ENCODE data around the gene ZNF804A.

ZNF804A gene

GRCh38 chr2:184598316-184599053, at the start of gene ZNF804A:
Gene ZNF804A, plus strand, starts transcription at chr2:184598529. Its CDS starts 431 bp downstream, at chr2:184598960.
- DNase-seq: peak; percentile 9

DNA sequence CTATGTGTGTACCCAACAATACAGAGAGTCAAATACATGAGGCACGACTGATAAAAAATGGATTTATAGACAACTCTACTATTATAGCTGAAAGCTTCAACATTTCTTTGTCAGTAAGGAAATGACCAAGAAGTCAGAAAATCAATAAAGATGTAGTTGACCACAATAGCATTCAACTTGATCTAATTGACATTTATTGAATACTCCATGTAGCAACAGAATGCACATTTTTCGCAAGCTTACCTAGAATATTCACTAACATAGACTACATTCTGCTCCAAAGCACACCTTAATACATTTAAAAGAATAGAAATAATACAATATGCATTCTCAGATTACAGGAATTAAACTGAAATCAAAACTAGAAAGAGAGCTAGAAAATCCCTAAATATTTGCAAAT, 49.2 kb upstream of the ZNF804A start:
- DNase-seq: no peak

DNA sequence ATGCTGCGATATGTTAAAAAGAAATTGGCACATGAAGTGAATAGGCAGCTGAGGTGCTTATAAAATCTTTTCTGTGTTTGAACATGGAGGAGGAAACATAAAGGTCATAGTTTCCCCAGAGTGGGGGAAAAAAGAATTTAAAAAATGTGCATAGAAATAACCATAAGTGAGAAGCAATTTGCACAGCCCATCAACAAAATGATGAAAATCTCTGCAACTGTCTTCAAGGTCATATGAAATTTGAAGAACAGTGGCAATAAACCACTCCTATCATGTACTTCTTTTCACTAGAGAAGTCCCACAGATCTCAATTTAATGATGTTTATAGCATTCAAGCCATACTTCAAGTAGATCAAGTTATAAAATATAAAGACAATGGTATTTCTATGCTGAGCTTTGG, 46.7 kb upstream of the ZNF804A start:
- DNase-seq: no peak

DNA sequence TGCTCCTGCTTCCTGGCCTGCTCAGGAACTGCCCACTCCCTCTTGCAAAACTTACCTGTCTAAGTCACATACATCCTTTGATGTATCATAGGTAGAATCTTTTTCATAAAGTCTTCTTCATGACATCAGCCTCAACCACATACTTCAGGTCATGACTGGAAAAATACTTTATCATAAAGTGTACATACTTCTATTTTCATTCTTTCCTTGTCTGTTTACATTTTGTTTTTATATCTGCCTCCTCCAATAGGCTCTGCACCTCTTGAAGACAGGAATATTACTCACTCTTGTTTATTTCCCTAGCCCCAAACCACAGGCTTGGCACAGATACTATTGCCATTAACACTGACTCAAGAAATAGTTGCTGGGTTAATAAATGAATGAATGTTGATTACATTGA, 43.6 kb upstream of the ZNF804A start:
- DNase-seq: no peak

- DNase-seq: no peak
Measured at GRCh38 chr2:184555352-184555751, 43.0 kb upstream of the ZNF804A start.

DNA sequence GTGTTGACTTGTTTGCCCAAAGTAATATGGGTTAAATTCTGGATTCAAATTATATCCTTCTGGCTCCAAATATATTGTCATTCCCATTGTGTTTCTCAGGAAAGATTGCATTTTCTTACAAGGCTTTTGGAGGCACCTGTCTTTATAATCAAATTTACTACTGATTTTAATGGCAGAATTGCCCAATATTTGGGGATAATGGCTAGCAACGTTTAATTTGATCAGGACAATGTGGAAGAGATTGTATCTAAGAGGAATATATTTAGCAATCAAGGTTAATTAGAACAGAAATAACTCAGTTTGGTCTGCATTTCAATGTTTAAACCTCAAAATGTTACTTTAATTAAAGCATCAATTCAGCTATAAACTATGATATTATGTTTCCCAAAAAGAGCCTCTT, 41.7 kb upstream of the ZNF804A start:
- no peak for DNase-seq

DNA sequence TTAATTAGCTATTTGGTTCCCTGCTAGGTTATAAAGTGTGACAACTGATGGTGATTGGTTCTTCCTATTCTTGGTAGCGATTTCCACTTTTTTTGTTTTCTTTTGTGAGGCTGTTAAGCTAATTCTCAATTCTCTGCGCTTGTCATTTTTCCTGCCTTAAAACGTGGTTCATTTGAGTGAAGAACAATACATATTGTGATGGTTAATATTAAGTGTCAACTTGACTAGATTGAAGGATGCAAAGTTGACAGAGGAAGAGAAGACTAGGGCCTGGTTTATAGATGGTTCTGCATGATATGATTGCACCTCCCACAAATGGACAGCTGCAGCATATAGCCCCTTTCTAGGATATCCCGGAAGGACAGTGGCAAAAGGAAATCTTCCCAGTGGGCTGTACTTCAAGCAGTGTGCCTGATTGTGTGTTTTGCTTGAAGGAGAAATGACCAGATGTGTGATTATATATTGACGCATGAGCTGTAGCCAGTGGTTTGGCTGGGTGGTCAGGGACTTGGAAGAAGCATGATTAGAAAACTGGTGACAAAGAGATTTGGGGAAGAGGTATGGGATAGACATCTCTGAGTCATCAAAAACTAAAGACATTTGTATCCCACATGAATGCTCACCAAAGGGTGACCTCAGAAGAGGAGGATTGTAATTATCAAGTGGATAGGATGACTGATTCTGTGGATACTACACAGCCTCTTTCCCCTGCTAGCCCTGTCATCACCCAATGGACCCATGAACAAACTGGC, 39.4 kb upstream of the ZNF804A start:
- no peak for DNase-seq

- DNase-seq: no peak
Measured at GRCh38 chr2:184560603-184561002, 37.7 kb upstream of the ZNF804A start.

DNA sequence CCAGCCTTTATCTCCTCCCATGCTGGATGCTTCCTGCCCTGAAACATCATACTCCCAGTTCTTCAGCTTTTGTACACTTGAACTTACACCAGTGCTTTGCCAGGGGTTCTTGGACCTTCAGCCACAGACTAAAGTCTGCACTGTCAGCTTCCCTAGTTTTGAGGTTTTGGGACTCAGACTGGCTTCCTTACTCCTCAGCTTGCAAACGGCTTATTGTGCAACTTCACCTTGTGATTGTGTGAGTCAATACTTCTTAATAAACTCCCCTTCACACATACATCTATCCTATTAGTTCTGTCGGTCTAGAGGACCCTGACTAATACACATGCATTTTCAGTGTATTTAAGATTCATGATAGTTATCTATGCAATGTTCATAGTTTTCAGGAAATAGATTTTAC, 35.8 kb upstream of the ZNF804A start:
- DNase-seq: no peak

GRCh38 chr2:184564092-184564491, 34.2 kb upstream of the ZNF804A start:
- DNase-seq: no peak

- no peak for DNase-seq
Measured at GRCh38 chr2:184566716-184567115, 31.6 kb upstream of the ZNF804A start.

- DNase-seq: no peak
Measured at GRCh38 chr2:184577056-184577455, 21.3 kb upstream of the ZNF804A start.

DNA sequence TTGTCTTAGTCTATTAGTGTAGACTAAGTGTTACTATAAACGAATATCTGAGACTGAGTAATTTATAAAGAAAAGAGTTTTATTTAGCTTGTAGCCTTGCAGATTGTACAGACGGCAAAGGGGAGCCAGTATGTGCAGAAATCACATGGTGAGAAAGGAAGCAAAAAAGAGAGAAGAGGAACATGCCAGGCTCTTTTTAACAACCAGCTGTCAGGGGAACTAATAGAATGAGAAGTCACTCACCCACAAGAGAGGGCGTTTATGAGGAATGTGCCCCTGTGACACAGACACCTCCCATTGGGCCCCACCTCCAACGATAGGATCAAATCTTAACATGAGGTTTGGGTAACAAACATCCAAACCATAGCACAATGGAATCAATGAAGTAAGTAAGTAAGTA, 20.6 kb upstream of the ZNF804A start:
- DNase-seq: no peak

GRCh38 chr2:184579226-184579625, 19.1 kb upstream of the ZNF804A start:
- no peak for DNase-seq

DNA sequence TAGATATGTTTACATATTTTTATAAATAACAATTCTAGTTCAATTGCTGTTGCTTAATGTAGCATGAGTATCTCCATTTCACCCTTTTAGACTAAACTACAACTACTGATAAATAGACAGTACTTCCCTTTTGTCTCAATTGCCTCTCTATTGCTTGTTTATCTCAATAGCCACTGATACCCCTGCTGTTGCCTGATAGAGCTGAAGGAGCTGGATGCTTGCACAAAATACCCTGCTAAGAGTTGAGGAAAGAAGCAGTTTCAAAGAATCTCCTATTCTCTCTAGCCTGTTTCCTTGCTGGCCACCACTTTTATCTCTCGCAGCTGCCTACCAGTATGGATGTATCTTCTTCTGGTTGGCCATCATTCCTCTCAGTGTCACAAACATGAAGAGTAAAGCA, 16.9 kb upstream of the ZNF804A start:
- no peak for DNase-seq

- DNase-seq: no peak
Measured at GRCh38 chr2:184589261-184589660, 9.1 kb upstream of the ZNF804A start.

- no peak for DNase-seq
Measured at GRCh38 chr2:184596819-184597411, 1.4 kb upstream of the ZNF804A start.

DNA sequence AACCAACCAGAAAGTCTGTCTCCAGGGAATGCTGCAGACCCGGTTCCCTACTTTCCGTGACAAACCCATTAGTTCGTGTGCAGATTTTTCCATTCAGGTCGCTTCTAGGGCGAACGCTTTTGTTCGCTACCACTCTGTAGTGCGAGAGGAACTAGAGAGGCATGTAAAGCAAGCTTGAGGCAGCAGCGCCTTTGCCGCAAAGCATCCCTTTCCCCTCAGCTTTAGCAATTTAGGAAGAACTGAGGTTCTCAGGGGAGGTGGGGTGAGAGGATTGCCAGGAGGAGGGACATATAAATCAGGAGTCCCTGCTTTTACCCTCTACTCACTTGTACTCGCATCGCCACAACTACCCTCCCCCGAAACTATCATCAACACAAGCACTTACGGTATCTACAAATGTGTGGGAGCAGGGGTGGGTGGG, 748 bp upstream of the ZNF804A start:
- no peak for DNase-seq

DNA sequence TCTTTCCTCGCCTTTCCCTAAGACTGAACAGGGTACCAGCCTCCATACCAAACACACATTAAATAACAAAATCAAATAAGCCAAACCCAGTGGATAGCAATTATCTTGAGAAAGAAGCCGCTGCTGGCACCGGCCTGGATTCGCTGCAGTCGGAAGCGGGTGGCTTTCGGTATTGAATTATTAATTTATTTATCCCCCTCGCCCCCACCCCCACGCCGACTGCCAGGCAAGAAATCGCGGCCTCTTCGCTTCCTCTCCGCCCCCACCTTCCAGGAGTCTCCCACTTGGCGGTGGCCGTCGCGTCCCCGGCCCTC, 370 bp upstream of the ZNF804A start:
- no peak for DNase-seq

DNA sequence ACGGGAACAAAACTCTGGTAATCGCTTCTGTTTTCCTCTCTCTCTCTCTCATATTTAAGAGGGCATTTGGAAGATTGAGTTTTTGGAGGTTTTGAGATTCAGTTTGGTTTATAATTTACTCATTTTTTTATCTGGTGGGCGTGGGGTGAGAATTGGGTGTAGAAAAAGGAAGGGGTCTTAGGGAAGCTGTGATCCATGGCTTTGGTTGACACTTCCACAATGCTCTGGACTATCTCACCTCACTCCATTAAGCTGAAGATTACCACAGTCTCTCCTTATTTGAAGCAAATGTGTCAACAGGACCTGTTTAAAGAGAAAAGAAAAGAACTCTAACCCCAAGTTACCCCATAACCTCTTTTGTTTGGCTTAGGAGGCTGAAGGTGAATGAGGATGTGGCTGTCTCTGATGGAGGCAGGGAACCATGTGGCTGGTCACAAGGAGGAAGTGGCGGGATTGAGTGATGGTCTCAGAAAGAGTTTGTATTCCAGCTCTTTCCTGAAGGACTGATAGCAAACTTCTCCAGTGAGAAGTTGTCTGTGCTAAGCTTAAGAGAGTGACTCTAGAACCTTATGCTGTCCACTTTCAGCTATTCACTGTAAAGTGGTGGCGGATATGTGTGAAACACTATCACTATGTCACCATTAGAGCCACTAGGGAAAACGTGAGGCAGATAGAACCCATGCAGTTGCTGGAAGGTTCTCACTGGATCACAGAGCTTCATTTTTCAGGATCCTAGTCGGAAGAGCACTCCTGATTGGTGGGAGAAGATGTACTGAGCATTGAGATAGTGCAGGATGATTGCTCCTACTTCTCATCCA, 934 bp downstream of the ZNF804A start:
- no peak for DNase-seq

DNA sequence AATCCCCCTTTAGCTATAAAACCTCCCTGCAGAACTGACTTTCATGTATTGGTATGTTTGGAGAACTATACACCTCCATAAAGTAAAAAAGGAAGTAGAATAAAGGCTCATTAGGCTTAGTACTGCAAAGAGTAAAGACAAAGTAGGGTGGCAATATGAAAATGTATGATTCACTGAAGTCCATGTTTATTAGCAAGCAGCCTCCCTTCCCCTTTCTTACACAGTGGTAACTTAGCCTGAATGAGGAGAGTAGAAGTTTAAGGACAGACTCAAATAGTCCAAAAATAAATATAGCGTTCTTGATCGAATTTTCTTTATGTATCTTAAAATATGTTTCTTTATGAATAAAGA, 1.5 kb downstream of the ZNF804A start:
- DNase-seq: no peak

DNA sequence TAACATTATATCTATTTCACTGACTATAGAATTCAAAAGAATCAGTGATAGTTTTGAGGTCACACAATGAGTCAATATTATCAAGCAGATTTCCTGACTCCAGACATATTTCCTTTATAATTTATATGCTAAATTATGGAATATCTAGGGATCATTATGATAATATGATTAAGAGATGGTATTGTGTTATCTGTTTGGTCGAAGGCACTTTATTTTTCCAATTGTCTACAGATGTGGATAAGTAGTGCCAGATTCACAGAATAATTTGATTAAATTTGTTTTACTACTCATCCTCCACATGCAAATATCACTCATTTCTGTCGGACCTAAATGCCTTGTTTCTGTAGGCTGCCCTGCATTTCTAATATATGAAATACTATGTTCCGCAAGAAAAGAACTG, 4.4 kb downstream of the ZNF804A start:
- DNase-seq: no peak

GRCh38 chr2:184610891-184611290, 12.6 kb downstream of the ZNF804A start:
- DNase-seq: no peak

Data from stimulated activated CD4-positive, alpha-beta T cell treated with anti-CD3 and anti-CD28 coated beads, Interleukin-4, amount 100 ng/mL, for 24 hours (primary cell).